ENCODE results near the gene SLC46A2. TPM values are rescaled to one million over a fixed set of nuclear protein-coding genes. Genes with fewer than 3 reads are reported as not detected.
A peak's percentile ranks its signal among the peaks of the same experiment; 100 is the strongest.

SLC46A2 gene
- total and polyA plus RNA-seq, 2 of the 13 experiments (the other 11 are each of a cell fraction or from before 2014, with no cell fraction given) = not detected

DNA sequence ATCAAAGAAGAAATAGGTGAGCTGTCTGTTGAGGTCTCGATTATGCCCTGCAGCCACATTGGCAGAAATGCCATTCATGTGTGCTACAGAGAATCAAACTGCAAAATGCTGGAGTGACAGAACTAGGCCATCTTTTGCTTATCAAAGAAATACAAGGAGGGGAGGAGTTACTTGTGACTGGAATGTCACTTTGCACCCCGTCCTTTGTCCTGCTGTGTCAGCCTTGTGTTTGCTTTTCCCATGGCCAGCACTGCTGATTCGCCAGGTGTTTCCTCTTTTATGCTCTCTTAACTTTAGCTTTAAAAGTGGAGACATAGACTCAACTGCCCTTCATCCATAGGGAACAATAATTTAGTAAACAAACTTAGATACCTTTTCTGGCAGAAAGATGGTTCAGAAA is 54.3 kb downstream of the SLC46A2 start (continued):
- TF ChIP-seq, protein P1, sequence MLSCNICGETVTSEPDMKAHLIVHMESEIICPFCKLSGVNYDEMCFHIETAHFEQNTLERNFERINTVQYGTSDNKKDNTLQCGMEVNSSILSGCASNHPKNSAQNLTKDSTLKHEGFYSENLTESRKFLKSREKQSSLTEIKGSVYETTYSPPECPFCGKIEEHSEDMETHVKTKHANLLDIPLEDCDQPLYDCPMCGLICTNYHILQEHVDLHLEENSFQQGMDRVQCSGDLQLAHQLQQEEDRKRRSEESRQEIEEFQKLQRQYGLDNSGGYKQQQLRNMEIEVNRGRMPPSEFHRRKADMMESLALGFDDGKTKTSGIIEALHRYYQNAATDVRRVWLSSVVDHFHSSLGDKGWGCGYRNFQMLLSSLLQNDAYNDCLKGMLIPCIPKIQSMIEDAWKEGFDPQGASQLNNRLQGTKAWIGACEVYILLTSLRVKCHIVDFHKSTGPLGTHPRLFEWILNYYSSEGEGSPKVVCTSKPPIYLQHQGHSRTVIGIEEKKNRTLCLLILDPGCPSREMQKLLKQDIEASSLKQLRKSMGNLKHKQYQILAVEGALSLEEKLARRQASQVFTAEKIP (CRISPR knock-in tag; IDR thresholded peaks at IDR 0.05; ENCODE audit: borderline replicate concordance) = no peak
- TF ChIP-seq ZNF317 (CRISPR knock-in tag; IDR thresholded peaks at IDR 0.05) = no peak
- TF ChIP-seq NCOA1 (CRISPR knock-in tag; IDR thresholded peaks at IDR 0.05) = no peak
- no peak for TF ChIP-seq ZNF234 (CRISPR knock-in tag; conservative IDR thresholded peaks at IDR 0.05)
- TF ChIP-seq ZNF136 (CRISPR knock-in tag; IDR thresholded peaks at IDR 0.05; ENCODE audit: low read depth) = no peak
- TF ChIP-seq, protein P2, sequence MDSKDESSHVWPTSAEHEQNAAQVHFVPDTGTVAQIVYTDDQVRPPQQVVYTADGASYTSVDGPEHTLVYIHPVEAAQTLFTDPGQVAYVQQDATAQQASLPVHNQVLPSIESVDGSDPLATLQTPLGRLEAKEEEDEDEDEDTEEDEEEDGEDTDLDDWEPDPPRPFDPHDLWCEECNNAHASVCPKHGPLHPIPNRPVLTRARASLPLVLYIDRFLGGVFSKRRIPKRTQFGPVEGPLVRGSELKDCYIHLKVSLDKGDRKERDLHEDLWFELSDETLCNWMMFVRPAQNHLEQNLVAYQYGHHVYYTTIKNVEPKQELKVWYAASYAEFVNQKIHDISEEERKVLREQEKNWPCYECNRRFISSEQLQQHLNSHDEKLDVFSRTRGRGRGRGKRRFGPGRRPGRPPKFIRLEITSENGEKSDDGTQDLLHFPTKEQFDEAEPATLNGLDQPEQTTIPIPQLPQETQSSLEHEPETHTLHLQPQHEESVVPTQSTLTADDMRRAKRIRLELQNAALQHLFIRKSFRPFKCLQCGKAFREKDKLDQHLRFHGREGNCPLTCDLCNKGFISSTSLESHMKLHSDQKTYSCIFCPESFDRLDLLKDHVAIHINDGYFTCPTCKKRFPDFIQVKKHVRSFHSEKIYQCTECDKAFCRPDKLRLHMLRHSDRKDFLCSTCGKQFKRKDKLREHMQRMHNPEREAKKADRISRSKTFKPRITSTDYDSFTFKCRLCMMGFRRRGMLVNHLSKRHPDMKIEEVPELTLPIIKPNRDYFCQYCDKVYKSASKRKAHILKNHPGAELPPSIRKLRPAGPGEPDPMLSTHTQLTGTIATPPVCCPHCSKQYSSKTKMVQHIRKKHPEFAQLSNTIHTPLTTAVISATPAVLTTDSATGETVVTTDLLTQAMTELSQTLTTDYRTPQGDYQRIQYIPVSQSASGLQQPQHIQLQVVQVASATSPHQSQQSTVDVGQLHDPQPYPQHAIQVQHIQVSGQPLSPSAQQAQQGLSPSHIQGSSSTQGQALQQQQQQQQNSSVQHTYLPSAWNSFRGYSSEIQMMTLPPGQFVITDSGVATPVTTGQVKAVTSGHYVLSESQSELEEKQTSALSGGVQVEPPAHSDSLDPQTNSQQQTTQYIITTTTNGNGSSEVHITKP (CRISPR knock-in tag; IDR thresholded peaks at IDR 0.05; ENCODE audit: low read depth) = no peak
- TF ChIP-seq ZNF878 (CRISPR knock-in tag; IDR thresholded peaks at IDR 0.05) = peak; percentile 83; the same call in 1 of the 2 replicates
- TF ChIP-seq, protein P3, sequence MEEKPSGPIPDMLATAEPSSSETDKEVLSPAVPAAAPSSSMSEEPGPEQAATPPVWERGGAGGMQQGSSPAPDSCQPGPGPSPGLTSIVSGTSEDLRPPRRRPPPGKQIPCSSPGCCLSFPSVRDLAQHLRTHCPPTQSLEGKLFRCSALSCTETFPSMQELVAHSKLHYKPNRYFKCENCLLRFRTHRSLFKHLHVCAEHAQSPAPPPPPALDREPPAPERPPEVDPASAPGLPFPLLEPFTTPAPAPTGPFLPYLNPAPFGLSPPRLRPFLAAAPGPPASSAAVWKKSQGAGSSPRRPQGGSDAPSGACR (CRISPR knock-in tag; IDR thresholded peaks at IDR 0.05) = no peak
- no peak for TF ChIP-seq ZNF746 (CRISPR knock-in tag; IDR thresholded peaks at IDR 0.05)
- TF ChIP-seq, protein P4, sequence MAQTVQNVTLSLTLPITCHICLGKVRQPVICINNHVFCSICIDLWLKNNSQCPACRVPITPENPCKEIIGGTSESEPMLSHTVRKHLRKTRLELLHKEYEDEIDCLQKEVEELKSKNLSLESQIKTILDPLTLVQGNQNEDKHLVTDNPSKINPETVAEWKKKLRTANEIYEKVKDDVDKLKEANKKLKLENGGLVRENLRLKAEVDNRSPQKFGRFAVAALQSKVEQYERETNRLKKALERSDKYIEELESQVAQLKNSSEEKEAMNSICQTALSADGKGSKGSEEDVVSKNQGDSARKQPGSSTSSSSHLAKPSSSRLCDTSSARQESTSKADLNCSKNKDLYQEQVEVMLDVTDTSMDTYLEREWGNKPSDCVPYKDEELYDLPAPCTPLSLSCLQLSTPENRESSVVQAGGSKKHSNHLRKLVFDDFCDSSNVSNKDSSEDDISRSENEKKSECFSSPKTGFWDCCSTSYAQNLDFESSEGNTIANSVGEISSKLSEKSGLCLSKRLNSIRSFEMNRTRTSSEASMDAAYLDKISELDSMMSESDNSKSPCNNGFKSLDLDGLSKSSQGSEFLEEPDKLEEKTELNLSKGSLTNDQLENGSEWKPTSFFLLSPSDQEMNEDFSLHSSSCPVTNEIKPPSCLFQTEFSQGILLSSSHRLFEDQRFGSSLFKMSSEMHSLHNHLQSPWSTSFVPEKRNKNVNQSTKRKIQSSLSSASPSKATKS (CRISPR knock-in tag; IDR thresholded peaks at IDR 0.05) = no peak
- TF ChIP-seq KAT2B (IDR thresholded peaks at IDR 0.05; ENCODE audit: borderline replicate concordance, low read depth, low read length) = no peak
- TF ChIP-seq, protein P5, sequence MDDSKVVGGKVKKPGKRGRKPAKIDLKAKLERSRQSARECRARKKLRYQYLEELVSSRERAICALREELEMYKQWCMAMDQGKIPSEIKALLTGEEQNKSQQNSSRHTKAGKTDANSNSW (CRISPR knock-in tag; IDR thresholded peaks at IDR 0.05; ENCODE audit: borderline replicate concordance) = no peak
- no peak for TF ChIP-seq ZNF850 (CRISPR knock-in tag; conservative IDR thresholded peaks at IDR 0.05)
- TF ChIP-seq PHB2 (IDR thresholded peaks at IDR 0.05; ENCODE audit: partially characterized antibody) = no peak
- TF ChIP-seq, protein P6, sequence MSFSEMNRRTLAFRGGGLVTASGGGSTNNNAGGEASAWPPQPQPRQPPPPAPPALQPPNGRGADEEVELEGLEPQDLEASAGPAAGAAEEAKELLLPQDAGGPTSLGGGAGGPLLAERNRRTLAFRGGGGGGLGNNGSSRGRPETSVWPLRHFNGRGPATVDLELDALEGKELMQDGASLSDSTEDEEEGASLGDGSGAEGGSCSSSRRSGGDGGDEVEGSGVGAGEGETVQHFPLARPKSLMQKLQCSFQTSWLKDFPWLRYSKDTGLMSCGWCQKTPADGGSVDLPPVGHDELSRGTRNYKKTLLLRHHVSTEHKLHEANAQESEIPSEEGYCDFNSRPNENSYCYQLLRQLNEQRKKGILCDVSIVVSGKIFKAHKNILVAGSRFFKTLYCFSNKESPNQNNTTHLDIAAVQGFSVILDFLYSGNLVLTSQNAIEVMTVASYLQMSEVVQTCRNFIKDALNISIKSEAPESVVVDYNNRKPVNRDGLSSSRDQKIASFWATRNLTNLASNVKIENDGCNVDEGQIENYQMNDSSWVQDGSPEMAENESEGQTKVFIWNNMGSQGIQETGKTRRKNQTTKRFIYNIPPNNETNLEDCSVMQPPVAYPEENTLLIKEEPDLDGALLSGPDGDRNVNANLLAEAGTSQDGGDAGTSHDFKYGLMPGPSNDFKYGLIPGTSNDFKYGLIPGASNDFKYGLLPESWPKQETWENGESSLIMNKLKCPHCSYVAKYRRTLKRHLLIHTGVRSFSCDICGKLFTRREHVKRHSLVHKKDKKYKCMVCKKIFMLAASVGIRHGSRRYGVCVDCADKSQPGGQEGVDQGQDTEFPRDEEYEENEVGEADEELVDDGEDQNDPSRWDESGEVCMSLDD (CRISPR knock-in tag; IDR thresholded peaks at IDR 0.05; ENCODE audit: borderline replicate concordance) = no peak
